ENCODE data around the gene INTS1.

- TF ChIP-seq CTCF (IDR thresholded peaks at IDR 0.05) (no peak), POLR2A (IDR thresholded peaks at IDR 0.05) (no peak)
Measured at GRCh38 chr7:1516586-1517251, 12.5 kb upstream of the INTS1 start.

Measured in heart left ventricle (tissue), 13 donors.